ENCODE data around the gene ACTR3C. TPM values are rescaled to one million over a fixed set of nuclear protein-coding genes. Genes with fewer than 3 reads are reported as not detected.

Gene ACTR3C
- polyA plus RNA-seq, 3 donors = 0.55 to 1.9 (median 1.7) TPM

- H3K9ac ChIP-seq (ENCODE audit: insufficient read depth, low read length, poor library complexity, severe bottlenecking) = peak overlapping the region; percentile 93
- H3K4me3 ChIP-seq (replicated peaks in 1 of 3; ENCODE audit: low read depth in 2 of 3, low read length in 3 of 3) = peak overlapping the region; percentile 58 to 91 (median 73)
- 0% methylated on average over 54 of the region's 58 CpGs for WGBS (ENCODE audit: insufficient coverage)
- peak overlapping the region; percentile 91 to 98 (median 95) for H3K27ac Mint-ChIP-seq
- H2AFZ ChIP-seq (ENCODE audit: insufficient read depth, low read depth, low read length, poor library complexity, severe bottlenecking) = peak overlapping the region; percentile 92
- H3K4me1 Mint-ChIP-seq = peaks cover 58% of the 10 kb centered on the region
- H3K4me2 ChIP-seq (replicated peaks; ENCODE audit: extremely low read depth, low read length, poor library complexity, severe bottlenecking) = peak overlapping the region; percentile 95
- H3K4me3 Mint-ChIP-seq = peak overlapping the region; percentile 95 to 97
- peaks cover 28 to 38% of the 10 kb centered on the region in 2 donors for H3K36me3 ChIP-seq (replicated peaks in 1 of 2; ENCODE audit: control insufficient read depth in 1 of 2, insufficient read depth in 2 of 2, low read length in 2 of 2)
- DNase-seq = peak in 2 of 3 donors; percentile 43 to 57
- H3K27me3 ChIP-seq (ENCODE audit: control insufficient read depth in 2 of 2, insufficient read depth in 2 of 2, low read length in 2 of 2) = no peaks in the 10 kb centered on the region
- H4K20me1 ChIP-seq (ENCODE audit: insufficient read depth, low read length) = peaks cover 50% of the 10 kb centered on the region
- peaks cover 0 to 2% (median 0%) of the 10 kb centered on the region in 7 donors for H3K9me3 Mint-ChIP-seq
- peaks cover 53 to 67% of the 10 kb centered on the region in 2 donors for H3K4me1 ChIP-seq (ENCODE audit: control insufficient read depth in 1 of 2, insufficient read depth in 2 of 2, low read length in 2 of 2)
- H3K27ac ChIP-seq (ENCODE audit: low read depth in 1 of 2, low read length in 2 of 2) = peak overlapping the region; percentile 83 to 95
- H3K79me2 ChIP-seq (ENCODE audit: insufficient read depth, low read length) = peaks cover 55% of the 10 kb centered on the region
- intact Hi-C loops (cut with micrococcal nuclease) = loop anchor here (5.0 to 10.0 kb wide), 2 partner anchors 416 to 527 kb away; no protein-coding TSS in a partner anchor
- TF ChIP-seq, protein P1, sequence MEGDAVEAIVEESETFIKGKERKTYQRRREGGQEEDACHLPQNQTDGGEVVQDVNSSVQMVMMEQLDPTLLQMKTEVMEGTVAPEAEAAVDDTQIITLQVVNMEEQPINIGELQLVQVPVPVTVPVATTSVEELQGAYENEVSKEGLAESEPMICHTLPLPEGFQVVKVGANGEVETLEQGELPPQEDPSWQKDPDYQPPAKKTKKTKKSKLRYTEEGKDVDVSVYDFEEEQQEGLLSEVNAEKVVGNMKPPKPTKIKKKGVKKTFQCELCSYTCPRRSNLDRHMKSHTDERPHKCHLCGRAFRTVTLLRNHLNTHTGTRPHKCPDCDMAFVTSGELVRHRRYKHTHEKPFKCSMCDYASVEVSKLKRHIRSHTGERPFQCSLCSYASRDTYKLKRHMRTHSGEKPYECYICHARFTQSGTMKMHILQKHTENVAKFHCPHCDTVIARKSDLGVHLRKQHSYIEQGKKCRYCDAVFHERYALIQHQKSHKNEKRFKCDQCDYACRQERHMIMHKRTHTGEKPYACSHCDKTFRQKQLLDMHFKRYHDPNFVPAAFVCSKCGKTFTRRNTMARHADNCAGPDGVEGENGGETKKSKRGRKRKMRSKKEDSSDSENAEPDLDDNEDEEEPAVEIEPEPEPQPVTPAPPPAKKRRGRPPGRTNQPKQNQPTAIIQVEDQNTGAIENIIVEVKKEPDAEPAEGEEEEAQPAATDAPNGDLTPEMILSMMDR (IDR thresholded peaks at IDR 0.05) = no peak
- H3K27me3 Mint-ChIP-seq (ENCODE audit: low read depth in 3 of 3) = no peaks in the 10 kb centered on the region
- no peaks in the 10 kb centered on the region for H3K9me3 ChIP-seq (replicated peaks in 1 of 2; ENCODE audit: control insufficient read depth in 1 of 2, insufficient read depth in 1 of 2, low read length in 2 of 2)
- peaks cover 17 to 33% of the 10 kb centered on the region in 2 donors for H3K36me3 Mint-ChIP-seq
These were observed 45.8 kb upstream of the ACTR3C start for GRCh38 chr7:150368884-150369747.

- no peaks in the 10 kb centered on the region for H3K27me3 Mint-ChIP-seq (ENCODE audit: low read depth in 3 of 3)
- peaks cover 64% of the 10 kb centered on the region for H3K4me1 Mint-ChIP-seq
- intact Hi-C loops (cut with micrococcal nuclease) = loop anchor here (5.0 to 10.0 kb wide), 2 partner anchors 417 to 526 kb away; no protein-coding TSS in a partner anchor
- Histone ChIP-seq H4K20me1 (ENCODE audit: insufficient read depth, low read length) (peaks cover 42% of the 10 kb centered on the region), H3K9me3 (replicated peaks in 1 of 2; ENCODE audit: control insufficient read depth in 1 of 2, insufficient read depth in 1 of 2, low read length in 2 of 2) (no peaks in the 10 kb centered on the region), H3K4me1 (ENCODE audit: control insufficient read depth in 1 of 2, insufficient read depth in 2 of 2, low read length in 2 of 2) (peaks cover 61 to 75% of the 10 kb centered on the region in 2 donors), H3K9ac (ENCODE audit: insufficient read depth, low read length, poor library complexity, severe bottlenecking) (peak within 1 kb of the TSS; percentile 93), H3K79me2 (ENCODE audit: insufficient read depth, low read length) (peaks cover 47% of the 10 kb centered on the region), H3K36me3 (replicated peaks in 1 of 2; ENCODE audit: control insufficient read depth in 1 of 2, insufficient read depth in 2 of 2, low read length in 2 of 2) (peaks cover 20 to 30% of the 10 kb centered on the region in 2 donors), H3K27ac (ENCODE audit: low read depth in 1 of 2, low read length in 2 of 2) (peak within 1 kb of the TSS; percentile 83 to 95), H2AFZ (ENCODE audit: insufficient read depth, low read depth, low read length, poor library complexity, severe bottlenecking) (peak within 1 kb of the TSS; percentile 92), H3K4me2 (replicated peaks; ENCODE audit: extremely low read depth, low read length, poor library complexity, severe bottlenecking) (peak within 1 kb of the TSS; percentile 95), H3K27me3 (ENCODE audit: control insufficient read depth in 2 of 2, insufficient read depth in 2 of 2, low read length in 2 of 2) (no peaks in the 10 kb centered on the region), H3K4me3 (replicated peaks in 1 of 3; ENCODE audit: low read depth in 2 of 3, low read length in 3 of 3) (peak within 1 kb of the TSS; percentile 58 to 91 (median 73))
- peaks cover 12 to 25% of the 10 kb centered on the region in 2 donors for H3K36me3 Mint-ChIP-seq
- WGBS (ENCODE audit: insufficient coverage) = under 1% methylated on average over 77 of the region's 85 CpGs
- peaks cover 0 to 2% (median 0%) of the 10 kb centered on the region in 7 donors for H3K9me3 Mint-ChIP-seq
- peak within 1 kb of the TSS; percentile 91 to 98 (median 95) for H3K27ac Mint-ChIP-seq
- DNase-seq = peak; percentile 66 to 85 (median 72)
- H3K4me3 Mint-ChIP-seq = peak within 1 kb of the TSS; percentile 95 to 97
- TF ChIP-seq, protein P1 (IDR thresholded peaks at IDR 0.05) = no peak
These were observed 44.9 kb upstream of the ACTR3C start, which contains the start of gene REPIN1 for GRCh38 chr7:150368096-150368883. TSS of gene REPIN1 (plus strand) at chr7:150368822. CDS start at chr7:150369712, 890 bp downstream.

Measured in CD14-positive monocyte (primary cell).